Measurements from ENCODE around the gene CBFB.
A peak's percentile ranks its signal among the peaks of the same experiment; 100 is the strongest.

The CBFB gene

DNA sequence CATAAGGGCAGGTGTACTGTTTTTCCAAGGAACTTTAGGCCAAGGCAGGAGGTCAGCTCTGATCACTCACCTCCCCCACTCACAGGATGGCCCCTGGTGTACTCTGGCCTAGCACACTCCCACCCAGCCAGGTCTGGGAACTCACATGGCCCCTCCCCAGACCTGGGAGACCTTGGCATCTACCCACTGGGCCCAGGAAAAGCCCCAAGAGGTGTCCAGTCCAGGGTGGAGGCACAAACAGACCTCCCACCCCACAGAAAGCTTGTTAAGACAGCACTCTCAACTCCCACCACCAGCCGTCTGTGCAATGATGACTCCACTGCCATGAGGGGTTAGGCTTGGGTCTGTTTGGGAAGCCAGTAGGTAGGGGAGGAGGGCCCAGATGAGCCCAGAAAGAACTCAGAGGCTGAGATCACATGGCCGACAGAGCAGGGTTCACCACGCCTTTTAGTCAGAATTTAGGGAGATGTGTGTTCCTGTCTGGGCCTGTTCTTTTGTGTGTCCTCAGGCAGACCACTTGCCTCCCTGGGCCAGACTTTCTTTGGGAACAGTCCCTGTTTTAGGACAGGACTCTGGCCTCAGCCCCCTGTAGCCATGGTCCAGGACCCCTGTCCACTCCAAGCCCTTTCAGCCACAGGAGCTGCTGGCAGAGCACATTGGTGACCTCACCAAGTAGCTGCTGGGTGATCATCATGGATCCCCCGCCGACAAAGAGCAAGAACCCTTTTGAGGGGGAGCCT is 12.1 kb upstream of the CBFB start:
- TF ChIP-seq ZFX (IDR thresholded peaks at IDR 0.05) = no peak
- TF ChIP-seq, protein P1, sequence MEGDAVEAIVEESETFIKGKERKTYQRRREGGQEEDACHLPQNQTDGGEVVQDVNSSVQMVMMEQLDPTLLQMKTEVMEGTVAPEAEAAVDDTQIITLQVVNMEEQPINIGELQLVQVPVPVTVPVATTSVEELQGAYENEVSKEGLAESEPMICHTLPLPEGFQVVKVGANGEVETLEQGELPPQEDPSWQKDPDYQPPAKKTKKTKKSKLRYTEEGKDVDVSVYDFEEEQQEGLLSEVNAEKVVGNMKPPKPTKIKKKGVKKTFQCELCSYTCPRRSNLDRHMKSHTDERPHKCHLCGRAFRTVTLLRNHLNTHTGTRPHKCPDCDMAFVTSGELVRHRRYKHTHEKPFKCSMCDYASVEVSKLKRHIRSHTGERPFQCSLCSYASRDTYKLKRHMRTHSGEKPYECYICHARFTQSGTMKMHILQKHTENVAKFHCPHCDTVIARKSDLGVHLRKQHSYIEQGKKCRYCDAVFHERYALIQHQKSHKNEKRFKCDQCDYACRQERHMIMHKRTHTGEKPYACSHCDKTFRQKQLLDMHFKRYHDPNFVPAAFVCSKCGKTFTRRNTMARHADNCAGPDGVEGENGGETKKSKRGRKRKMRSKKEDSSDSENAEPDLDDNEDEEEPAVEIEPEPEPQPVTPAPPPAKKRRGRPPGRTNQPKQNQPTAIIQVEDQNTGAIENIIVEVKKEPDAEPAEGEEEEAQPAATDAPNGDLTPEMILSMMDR (conservative IDR thresholded peaks at IDR 0.05) = no peak

DNA sequence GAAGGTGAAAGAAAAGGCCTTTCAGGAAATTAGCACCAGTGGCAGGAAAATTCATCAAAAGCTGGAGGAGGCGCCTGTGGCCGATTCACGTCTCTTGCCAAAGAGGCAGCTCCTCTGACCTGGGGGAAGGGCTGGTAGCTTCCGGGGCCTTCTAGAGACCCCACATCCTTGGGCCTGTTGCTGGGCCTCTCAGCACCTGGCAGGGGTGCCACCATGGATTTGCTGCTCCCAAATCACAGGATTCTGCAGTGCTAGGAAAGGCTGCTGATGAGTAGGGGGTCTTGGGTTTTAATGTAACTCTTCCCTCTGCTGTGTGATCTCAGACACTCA is 11.6 kb upstream of the CBFB start:
- no peak overlapping the region for H3K27ac ChIP-seq
- TF ChIP-seq ZFX (IDR thresholded peaks at IDR 0.05) = no peak
- TF ChIP-seq, protein P1 (conservative IDR thresholded peaks at IDR 0.05) = no peak

More for the DNA sequence above, 12.1 kb upstream of the CBFB start:
- no peak overlapping the region for H3K27ac ChIP-seq

DNA sequence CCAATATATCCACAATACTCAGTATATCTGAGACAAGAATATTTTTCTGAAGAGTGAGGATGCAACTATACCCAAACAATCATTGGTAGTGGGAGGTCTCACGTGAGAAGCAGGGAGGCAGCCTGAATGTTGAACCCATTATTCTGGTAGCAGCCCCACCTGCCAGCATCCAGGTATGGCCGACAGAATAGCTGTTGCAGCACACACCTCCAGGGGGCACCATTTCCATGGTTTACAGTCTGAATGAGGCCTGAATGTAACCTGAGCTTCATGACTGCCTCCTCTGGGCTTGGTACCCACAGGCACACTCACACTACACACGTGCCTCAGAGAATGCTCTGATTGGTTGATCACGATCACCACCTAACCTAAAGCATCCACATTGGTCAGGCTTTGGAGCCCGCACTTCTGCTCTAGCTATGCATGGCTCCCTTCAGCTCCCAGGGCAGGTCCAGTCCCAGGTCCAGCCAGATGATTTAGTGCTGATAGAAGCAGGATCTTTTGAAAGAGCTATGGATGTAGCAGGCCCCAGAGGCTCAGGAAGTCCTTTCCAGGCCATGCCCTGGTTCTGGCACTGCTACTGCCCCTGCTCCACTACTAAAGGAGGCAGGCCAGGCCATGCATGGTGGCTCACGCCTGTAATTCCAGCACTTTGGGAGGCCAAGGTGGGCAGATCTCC is 11.0 kb upstream of the CBFB start:
- no peak overlapping the region for H3K27ac ChIP-seq
- TF ChIP-seq ZFX (IDR thresholded peaks at IDR 0.05) = no peak
- TF ChIP-seq, protein P1 (conservative IDR thresholded peaks at IDR 0.05) = peak; percentile 77

DNA sequence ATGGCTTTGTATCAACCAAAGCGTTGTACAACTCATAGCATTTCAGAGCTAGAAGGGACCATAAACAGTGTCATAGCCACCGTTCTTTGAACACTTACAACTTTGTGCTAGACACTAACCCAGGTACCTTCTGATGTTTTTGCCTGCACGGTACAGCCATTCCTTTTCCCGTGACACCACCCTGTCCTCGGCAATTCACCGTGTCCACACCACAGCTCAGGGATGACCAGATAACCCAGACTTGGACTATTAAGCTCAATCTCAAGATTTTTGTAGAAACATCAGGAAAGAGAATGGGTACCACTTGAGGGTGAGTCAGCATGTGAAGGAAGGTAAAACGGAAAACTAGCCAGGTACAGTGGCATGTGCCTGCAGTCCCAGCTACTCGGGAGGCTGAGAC is 9.8 kb upstream of the CBFB start:
- H3K27ac ChIP-seq = no peak overlapping the region
- TF ChIP-seq, protein P1 (conservative IDR thresholded peaks at IDR 0.05) = no peak
- no peak for TF ChIP-seq ZFX (IDR thresholded peaks at IDR 0.05)

DNA sequence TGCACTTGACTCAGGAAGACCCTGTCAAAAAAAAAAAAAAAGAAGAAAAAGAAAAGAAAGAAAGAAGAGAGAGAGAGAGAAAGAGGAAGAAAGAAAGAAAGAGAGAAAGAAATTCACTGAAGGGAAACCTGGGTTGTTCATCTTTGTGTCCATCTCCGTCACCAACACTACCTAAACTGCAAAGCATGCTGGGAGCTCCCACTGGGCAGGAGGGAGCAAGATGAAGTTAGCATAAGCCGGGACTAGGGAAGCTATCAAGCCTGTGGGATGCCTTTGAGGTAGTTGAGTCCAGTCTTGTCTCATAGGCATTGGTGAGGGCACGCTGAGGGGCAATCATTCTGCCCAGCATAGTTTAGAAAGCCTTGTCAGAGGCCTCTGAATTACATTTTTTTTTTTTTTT is 7.6 kb upstream of the CBFB start:
- no peak overlapping the region for H3K27ac ChIP-seq
- TF ChIP-seq, protein P1 (conservative IDR thresholded peaks at IDR 0.05) = no peak
- TF ChIP-seq ZFX (IDR thresholded peaks at IDR 0.05) = no peak

DNA sequence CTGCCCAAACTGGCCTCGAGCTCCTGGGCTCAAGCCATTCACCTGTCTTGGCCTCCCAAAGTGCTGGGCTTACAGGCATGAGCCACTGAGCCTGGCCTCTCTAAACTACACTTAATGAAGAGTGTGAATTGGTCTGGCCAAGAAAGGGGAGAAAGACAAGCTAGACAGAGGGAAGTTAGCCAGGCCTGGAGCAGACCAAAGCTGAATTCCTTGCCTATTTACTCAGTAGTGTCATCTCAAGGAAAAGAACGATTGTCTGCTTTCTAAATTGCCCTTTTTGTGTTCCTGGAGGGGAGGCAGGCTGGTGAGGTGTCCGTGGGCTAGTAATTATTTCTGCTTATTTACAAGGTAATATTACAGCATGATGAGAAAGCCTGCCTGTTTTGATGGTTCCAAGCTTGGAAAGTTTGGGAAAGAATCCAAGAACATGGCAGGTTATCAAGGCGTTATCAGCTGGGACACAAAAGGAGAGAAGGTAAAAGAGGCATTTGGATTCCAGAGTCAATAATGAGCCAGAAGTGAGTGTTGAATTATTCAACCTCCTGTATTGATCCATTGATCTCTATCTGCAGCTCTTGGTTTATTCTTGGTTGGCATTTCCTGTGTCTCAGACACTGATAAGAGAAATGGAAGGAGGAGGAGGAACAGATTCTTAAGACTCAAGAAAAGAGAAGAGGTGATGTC is 6.3 kb upstream of the CBFB start:
- no peak for TF ChIP-seq ZFX (IDR thresholded peaks at IDR 0.05)
- TF ChIP-seq, protein P1 (conservative IDR thresholded peaks at IDR 0.05) = no peak
- no peak overlapping the region for H3K27ac ChIP-seq

DNA sequence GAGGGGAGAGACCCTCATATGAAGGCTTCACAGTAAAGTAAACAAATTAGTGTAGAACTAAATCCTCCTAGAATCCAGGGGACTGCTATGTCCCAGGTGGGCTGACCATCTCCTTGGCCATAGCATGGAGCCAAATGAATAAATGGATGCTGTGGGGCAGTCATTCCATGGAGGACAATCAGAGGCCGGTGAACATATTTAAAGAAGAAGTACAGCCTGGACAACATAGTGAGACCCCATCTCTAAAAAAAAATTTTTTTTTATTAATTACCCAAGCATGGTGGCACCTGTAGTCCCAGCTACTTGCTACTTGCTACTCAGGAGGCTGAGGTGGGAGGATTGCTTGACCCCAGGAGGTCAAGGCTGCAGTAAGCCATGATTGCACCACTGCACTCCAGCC is 5.3 kb upstream of the CBFB start:
- TF ChIP-seq ZFX (IDR thresholded peaks at IDR 0.05) = no peak
- no peak overlapping the region for H3K27ac ChIP-seq

Measured in C4-2B (cell line).